HCT116 (cell line): ENCODE data around the gene MAP3K21.

ENCODE experiments used
- EZH2phosphoT487 ChIP-seq: fragments of 200-600 bp; IDR thresholded peaks from 2 replicates; pipeline ENCODE4 v1.6.1; 2018; ENCODE audit warnings: antibody characterized with exemption, borderline replicate concordance
- JUND ChIP-seq: IDR thresholded peaks from 2 replicates; pipeline ENCODE4 v1.6.1; 2012
- POLR2A ChIP-seq: IDR thresholded peaks from 2 replicates; pipeline ENCODE4 v1.7.0; 2011; ENCODE audit warnings: borderline replicate concordance; ENCODE audit not compliant: insufficient read depth, insufficient read length; ENCODE audit errors: extremely low read depth
- POLR2AphosphoS5 ChIP-seq: IDR thresholded peaks from 2 replicates; pipeline ENCODE4 v1.6.1; 2011; ENCODE audit warnings: mild to moderate bottlenecking, low read depth, low read length, moderate library complexity
- RAD21 ChIP-seq: IDR thresholded peaks from 2 replicates; pipeline ENCODE4 v1.6.1; 2012; ENCODE audit warnings: low read depth, mild to moderate bottlenecking
- SIN3A ChIP-seq: IDR thresholded peaks from 2 replicates; pipeline ENCODE4 v1.6.1; 2012; ENCODE audit warnings: low read depth
- TCF7L2 ChIP-seq: IDR thresholded peaks from 2 replicates; pipeline ENCODE4 v1.7.0; 2011; ENCODE audit warnings: borderline replicate concordance, inconsistent platforms; ENCODE audit not compliant: insufficient read depth, insufficient read length; ENCODE audit errors: extremely low read depth
- YY1 ChIP-seq: IDR thresholded peaks from 2 replicates; pipeline ENCODE4 v1.6.1; 2011; ENCODE audit warnings: low read length, low read depth, moderate library complexity, mild to moderate bottlenecking; ENCODE audit not compliant: insufficient replicate concordance; ENCODE audit errors: extremely low read depth
- ZNF274 ChIP-seq: fragments of 200-500 bp; sonication (Bioruptor generic); IDR thresholded peaks from 2 replicates; pipeline ENCODE4 v1.6.1; 2014; ENCODE audit warnings: mild to moderate bottlenecking, low read depth, low read length, inconsistent platforms
- TF ChIP-seq, protein P1 (sequence below), 3 experiments: fragments of 200-600 bp in 1 of 3; sonication (generic) in 1 of 3; IDR thresholded peaks in 2 of 3; conservative IDR thresholded peaks in 1 of 3; 2 replicates each; pipeline ENCODE4 v1.5.1; 2012 to 2017; ENCODE audit warnings: low read depth in 2 of 3, low read length in 2 of 3, antibody characterized with exemption in 1 of 3, borderline replicate concordance in 1 of 3, control low read depth in 1 of 3, mild to moderate bottlenecking in 1 of 3, mixed read lengths in 1 of 3, mixed run types in 1 of 3, moderate library complexity in 1 of 3; ENCODE audit not compliant: insufficient read depth in 1 of 3
- TF ChIP-seq, protein P2 (sequence below): IDR thresholded peaks from 2 replicates; pipeline ENCODE4 v1.6.1; 2012; ENCODE audit warnings: low read depth
- TF ChIP-seq, protein P3 (sequence below): IDR thresholded peaks from 2 replicates; pipeline ENCODE4 v1.6.1; 2011; ENCODE audit warnings: mild to moderate bottlenecking, low read length, moderate library complexity; ENCODE audit not compliant: insufficient replicate concordance; ENCODE audit errors: extremely low read depth
- TF ChIP-seq, protein P4 (sequence below): IDR thresholded peaks from 2 replicates; pipeline ENCODE4 v1.6.1; 2012
- TF ChIP-seq, protein P5 (sequence below): IDR thresholded peaks from 2 replicates; pipeline ENCODE4 v1.6.1; 2012

DNA sequence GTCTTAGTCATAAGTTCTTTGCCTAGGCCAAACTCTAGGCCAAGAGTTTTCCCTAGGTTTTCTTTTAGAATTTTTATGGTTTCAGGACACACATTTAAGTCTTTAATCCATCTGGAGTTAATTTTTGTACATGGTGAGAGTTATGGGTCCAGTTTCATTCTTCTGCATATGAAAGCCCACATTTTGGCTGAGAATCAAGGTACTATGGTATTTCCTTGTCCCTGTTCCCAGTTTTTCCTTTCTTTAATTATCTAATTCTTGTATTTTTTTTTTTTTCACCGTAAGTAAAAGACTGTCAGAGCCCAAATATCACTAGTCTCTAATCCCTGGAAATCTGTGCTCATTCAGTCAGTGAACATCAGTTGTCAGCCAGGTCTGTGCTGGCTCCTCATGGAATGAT, 105.4 kb downstream of the MAP3K21 start:
- TF ChIP-seq EZH2phosphoT487: no peak
- no peak for TF ChIP-seq SIN3A
- TF ChIP-seq, protein P1, sequence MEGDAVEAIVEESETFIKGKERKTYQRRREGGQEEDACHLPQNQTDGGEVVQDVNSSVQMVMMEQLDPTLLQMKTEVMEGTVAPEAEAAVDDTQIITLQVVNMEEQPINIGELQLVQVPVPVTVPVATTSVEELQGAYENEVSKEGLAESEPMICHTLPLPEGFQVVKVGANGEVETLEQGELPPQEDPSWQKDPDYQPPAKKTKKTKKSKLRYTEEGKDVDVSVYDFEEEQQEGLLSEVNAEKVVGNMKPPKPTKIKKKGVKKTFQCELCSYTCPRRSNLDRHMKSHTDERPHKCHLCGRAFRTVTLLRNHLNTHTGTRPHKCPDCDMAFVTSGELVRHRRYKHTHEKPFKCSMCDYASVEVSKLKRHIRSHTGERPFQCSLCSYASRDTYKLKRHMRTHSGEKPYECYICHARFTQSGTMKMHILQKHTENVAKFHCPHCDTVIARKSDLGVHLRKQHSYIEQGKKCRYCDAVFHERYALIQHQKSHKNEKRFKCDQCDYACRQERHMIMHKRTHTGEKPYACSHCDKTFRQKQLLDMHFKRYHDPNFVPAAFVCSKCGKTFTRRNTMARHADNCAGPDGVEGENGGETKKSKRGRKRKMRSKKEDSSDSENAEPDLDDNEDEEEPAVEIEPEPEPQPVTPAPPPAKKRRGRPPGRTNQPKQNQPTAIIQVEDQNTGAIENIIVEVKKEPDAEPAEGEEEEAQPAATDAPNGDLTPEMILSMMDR (IDR thresholded peaks at IDR 0.05 in 2 of 3, conservative IDR thresholded peaks at IDR 0.05 in 1 of 3; ENCODE audit: borderline replicate concordance in 1 of 3, insufficient read depth in 1 of 3, low read depth in 2 of 3, low read length in 2 of 3): no peak
- no peak for TF ChIP-seq TCF7L2
- TF ChIP-seq RAD21: no peak
- TF ChIP-seq, protein P2, sequence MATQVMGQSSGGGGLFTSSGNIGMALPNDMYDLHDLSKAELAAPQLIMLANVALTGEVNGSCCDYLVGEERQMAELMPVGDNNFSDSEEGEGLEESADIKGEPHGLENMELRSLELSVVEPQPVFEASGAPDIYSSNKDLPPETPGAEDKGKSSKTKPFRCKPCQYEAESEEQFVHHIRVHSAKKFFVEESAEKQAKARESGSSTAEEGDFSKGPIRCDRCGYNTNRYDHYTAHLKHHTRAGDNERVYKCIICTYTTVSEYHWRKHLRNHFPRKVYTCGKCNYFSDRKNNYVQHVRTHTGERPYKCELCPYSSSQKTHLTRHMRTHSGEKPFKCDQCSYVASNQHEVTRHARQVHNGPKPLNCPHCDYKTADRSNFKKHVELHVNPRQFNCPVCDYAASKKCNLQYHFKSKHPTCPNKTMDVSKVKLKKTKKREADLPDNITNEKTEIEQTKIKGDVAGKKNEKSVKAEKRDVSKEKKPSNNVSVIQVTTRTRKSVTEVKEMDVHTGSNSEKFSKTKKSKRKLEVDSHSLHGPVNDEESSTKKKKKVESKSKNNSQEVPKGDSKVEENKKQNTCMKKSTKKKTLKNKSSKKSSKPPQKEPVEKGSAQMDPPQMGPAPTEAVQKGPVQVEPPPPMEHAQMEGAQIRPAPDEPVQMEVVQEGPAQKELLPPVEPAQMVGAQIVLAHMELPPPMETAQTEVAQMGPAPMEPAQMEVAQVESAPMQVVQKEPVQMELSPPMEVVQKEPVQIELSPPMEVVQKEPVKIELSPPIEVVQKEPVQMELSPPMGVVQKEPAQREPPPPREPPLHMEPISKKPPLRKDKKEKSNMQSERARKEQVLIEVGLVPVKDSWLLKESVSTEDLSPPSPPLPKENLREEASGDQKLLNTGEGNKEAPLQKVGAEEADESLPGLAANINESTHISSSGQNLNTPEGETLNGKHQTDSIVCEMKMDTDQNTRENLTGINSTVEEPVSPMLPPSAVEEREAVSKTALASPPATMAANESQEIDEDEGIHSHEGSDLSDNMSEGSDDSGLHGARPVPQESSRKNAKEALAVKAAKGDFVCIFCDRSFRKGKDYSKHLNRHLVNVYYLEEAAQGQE: no peak
- TF ChIP-seq, protein P3, sequence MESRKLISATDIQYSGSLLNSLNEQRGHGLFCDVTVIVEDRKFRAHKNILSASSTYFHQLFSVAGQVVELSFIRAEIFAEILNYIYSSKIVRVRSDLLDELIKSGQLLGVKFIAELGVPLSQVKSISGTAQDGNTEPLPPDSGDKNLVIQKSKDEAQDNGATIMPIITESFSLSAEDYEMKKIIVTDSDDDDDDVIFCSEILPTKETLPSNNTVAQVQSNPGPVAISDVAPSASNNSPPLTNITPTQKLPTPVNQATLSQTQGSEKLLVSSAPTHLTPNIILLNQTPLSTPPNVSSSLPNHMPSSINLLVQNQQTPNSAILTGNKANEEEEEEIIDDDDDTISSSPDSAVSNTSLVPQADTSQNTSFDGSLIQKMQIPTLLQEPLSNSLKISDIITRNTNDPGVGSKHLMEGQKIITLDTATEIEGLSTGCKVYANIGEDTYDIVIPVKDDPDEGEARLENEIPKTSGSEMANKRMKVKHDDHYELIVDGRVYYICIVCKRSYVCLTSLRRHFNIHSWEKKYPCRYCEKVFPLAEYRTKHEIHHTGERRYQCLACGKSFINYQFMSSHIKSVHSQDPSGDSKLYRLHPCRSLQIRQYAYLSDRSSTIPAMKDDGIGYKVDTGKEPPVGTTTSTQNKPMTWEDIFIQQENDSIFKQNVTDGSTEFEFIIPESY: no peak
- TF ChIP-seq POLR2A: no peak
- no peak for TF ChIP-seq YY1
- TF ChIP-seq, protein P4, sequence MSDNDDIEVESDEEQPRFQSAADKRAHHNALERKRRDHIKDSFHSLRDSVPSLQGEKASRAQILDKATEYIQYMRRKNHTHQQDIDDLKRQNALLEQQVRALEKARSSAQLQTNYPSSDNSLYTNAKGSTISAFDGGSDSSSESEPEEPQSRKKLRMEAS: no peak
- TF ChIP-seq POLR2AphosphoS5: no peak
- TF ChIP-seq, protein P5, sequence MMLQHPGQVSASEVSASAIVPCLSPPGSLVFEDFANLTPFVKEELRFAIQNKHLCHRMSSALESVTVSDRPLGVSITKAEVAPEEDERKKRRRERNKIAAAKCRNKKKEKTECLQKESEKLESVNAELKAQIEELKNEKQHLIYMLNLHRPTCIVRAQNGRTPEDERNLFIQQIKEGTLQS: no peak
- no peak for TF ChIP-seq ZNF274
- no peak for TF ChIP-seq JUND
